ENCODE data around the gene TMEM271.

The TMEM271 gene

GRCh38 chr4:577499-578450 is 1.7 kb upstream of the TMEM271 start:
- Histone ChIP-seq H3K36me3 (ENCODE audit: control insufficient read depth in 2 of 2, insufficient read depth in 2 of 2, low read length in 2 of 2) (no peaks in the 10 kb centered on the region), H3K27ac (ENCODE audit: low read length) (no peak overlapping the region)

GRCh38 chr4:576991-577498 is 950 bp upstream of the TMEM271 start:
- peaks cover 4% of the 10 kb centered on the region for H3K4me1 ChIP-seq (ENCODE audit: control insufficient read depth, insufficient read depth, low read length)
- H3K4me3 ChIP-seq (ENCODE audit: low read length in 2 of 2): no peak overlapping the region
- no peaks in the 10 kb centered on the region for H3K36me3 ChIP-seq (ENCODE audit: control insufficient read depth in 2 of 2, insufficient read depth in 2 of 2, low read length in 2 of 2)
- no peak overlapping the region for H3K27ac ChIP-seq (ENCODE audit: low read length)
- H3K27me3 ChIP-seq (ENCODE audit: control insufficient read depth in 1 of 2, insufficient read depth in 2 of 2, low read length in 2 of 2): peaks cover 49 to 64% of the 10 kb centered on the region in 2 donors
- no peaks in the 10 kb centered on the region for H3K9me3 ChIP-seq (ENCODE audit: control insufficient read depth in 2 of 2, low read length in 2 of 2)
- H3K9ac ChIP-seq (ENCODE audit: low read length in 2 of 2): no peak overlapping the region

More at GRCh38 chr4:577499-578450, 1.7 kb upstream of the TMEM271 start:
- H3K9me3 ChIP-seq (ENCODE audit: control insufficient read depth in 2 of 2, low read length in 2 of 2): no peaks in the 10 kb centered on the region
- no peak overlapping the region for H3K9ac ChIP-seq (ENCODE audit: low read length in 2 of 2)
- H3K4me1 ChIP-seq (ENCODE audit: control insufficient read depth, insufficient read depth, low read length): peaks cover 4% of the 10 kb centered on the region
- H3K4me3 ChIP-seq (ENCODE audit: low read length in 2 of 2): no peak overlapping the region
- peaks cover 41 to 57% of the 10 kb centered on the region in 2 donors for H3K27me3 ChIP-seq (ENCODE audit: control insufficient read depth in 1 of 2, insufficient read depth in 2 of 2, low read length in 2 of 2)

GRCh38 chr4:575281-576141 is 584 bp downstream of the TMEM271 start:
- H3K9me3 ChIP-seq (ENCODE audit: control insufficient read depth in 2 of 2, low read length in 2 of 2): no peaks in the 10 kb centered on the region
- no peak overlapping the region for H3K4me3 ChIP-seq (ENCODE audit: low read length in 2 of 2)
- no peak overlapping the region for H3K27ac ChIP-seq (ENCODE audit: low read length)
- peaks cover 51 to 73% of the 10 kb centered on the region in 2 donors for H3K27me3 ChIP-seq (ENCODE audit: control insufficient read depth in 1 of 2, insufficient read depth in 2 of 2, low read length in 2 of 2)
- no peak overlapping the region for H3K9ac ChIP-seq (ENCODE audit: low read length in 2 of 2)
- peaks cover 4% of the 10 kb centered on the region for H3K4me1 ChIP-seq (ENCODE audit: control insufficient read depth, insufficient read depth, low read length)
- H3K36me3 ChIP-seq (ENCODE audit: control insufficient read depth in 2 of 2, insufficient read depth in 2 of 2, low read length in 2 of 2): no peaks in the 10 kb centered on the region

GRCh38 chr4:574346-575161 is 1.5 kb downstream of the TMEM271 start:
- H3K4me1 ChIP-seq (ENCODE audit: control insufficient read depth, insufficient read depth, low read length): peaks cover 4% of the 10 kb centered on the region
- no peaks in the 10 kb centered on the region for H3K36me3 ChIP-seq (ENCODE audit: control insufficient read depth in 2 of 2, insufficient read depth in 2 of 2, low read length in 2 of 2)
- no peak overlapping the region for H3K4me3 ChIP-seq (ENCODE audit: low read length in 2 of 2)
- no peak overlapping the region for H3K27ac ChIP-seq (ENCODE audit: low read length)
- H3K9me3 ChIP-seq (ENCODE audit: control insufficient read depth in 2 of 2, low read length in 2 of 2): no peaks in the 10 kb centered on the region
- H3K9ac ChIP-seq (ENCODE audit: low read length in 2 of 2): no peak overlapping the region
- H3K27me3 ChIP-seq (ENCODE audit: control insufficient read depth in 1 of 2, insufficient read depth in 2 of 2, low read length in 2 of 2): peaks cover 55 to 77% of the 10 kb centered on the region in 2 donors

- no peaks in the 10 kb centered on the region for H3K36me3 ChIP-seq (ENCODE audit: control insufficient read depth in 2 of 2, insufficient read depth in 2 of 2, low read length in 2 of 2)
- H3K9ac ChIP-seq (ENCODE audit: low read length in 2 of 2): no peak overlapping the region
- peaks cover 50 to 66% of the 10 kb centered on the region in 2 donors for H3K27me3 ChIP-seq (ENCODE audit: control insufficient read depth in 1 of 2, insufficient read depth in 2 of 2, low read length in 2 of 2)
- H3K9me3 ChIP-seq (ENCODE audit: control insufficient read depth in 2 of 2, low read length in 2 of 2): no peaks in the 10 kb centered on the region
- H3K4me3 ChIP-seq (ENCODE audit: low read length in 2 of 2): no peak overlapping the region
- H3K27ac ChIP-seq (ENCODE audit: low read length): no peak overlapping the region
- peaks cover 4% of the 10 kb centered on the region for H3K4me1 ChIP-seq (ENCODE audit: control insufficient read depth, insufficient read depth, low read length)
These were observed 2.8 kb downstream of the TMEM271 start for GRCh38 chr4:573122-573892.

GRCh38 chr4:572594-572993 is 3.5 kb downstream of the TMEM271 start:
- no peak overlapping the region for H3K27ac ChIP-seq (ENCODE audit: low read length)

GRCh38 chr4:571838-572572 is 4.1 kb downstream of the TMEM271 start:
- Histone ChIP-seq H3K4me1 (ENCODE audit: control insufficient read depth, insufficient read depth, low read length) (peaks cover 4% of the 10 kb centered on the region), H3K9me3 (ENCODE audit: control insufficient read depth in 2 of 2, low read length in 2 of 2) (no peaks in the 10 kb centered on the region), H3K27me3 (ENCODE audit: control insufficient read depth in 1 of 2, insufficient read depth in 2 of 2, low read length in 2 of 2) (peaks cover 48 to 64% of the 10 kb centered on the region in 2 donors), H3K27ac (ENCODE audit: low read length) (no peak overlapping the region), H3K4me3 (ENCODE audit: low read length in 2 of 2) (no peak overlapping the region), H3K9ac (ENCODE audit: low read length in 2 of 2) (no peak overlapping the region), H3K36me3 (ENCODE audit: control insufficient read depth in 2 of 2, insufficient read depth in 2 of 2, low read length in 2 of 2) (no peaks in the 10 kb centered on the region)

More at GRCh38 chr4:572594-572993, 3.5 kb downstream of the TMEM271 start:
- H3K36me3 ChIP-seq (ENCODE audit: control insufficient read depth in 2 of 2, insufficient read depth in 2 of 2, low read length in 2 of 2): no peaks in the 10 kb centered on the region
- no peak overlapping the region for H3K9ac ChIP-seq (ENCODE audit: low read length in 2 of 2)
- peaks cover 4% of the 10 kb centered on the region for H3K4me1 ChIP-seq (ENCODE audit: control insufficient read depth, insufficient read depth, low read length)
- peaks cover 48 to 66% of the 10 kb centered on the region in 2 donors for H3K27me3 ChIP-seq (ENCODE audit: control insufficient read depth in 1 of 2, insufficient read depth in 2 of 2, low read length in 2 of 2)
- H3K4me3 ChIP-seq (ENCODE audit: low read length in 2 of 2): no peak overlapping the region
- no peaks in the 10 kb centered on the region for H3K9me3 ChIP-seq (ENCODE audit: control insufficient read depth in 2 of 2, low read length in 2 of 2)

GRCh38 chr4:570754-571153 is 5.3 kb downstream of the TMEM271 start:
- Histone ChIP-seq H3K4me1 (ENCODE audit: control insufficient read depth, insufficient read depth, low read length) (peaks cover 4% of the 10 kb centered on the region), H3K4me3 (ENCODE audit: low read length in 2 of 2) (no peak overlapping the region), H3K9ac (ENCODE audit: low read length in 2 of 2) (no peak overlapping the region), H3K9me3 (ENCODE audit: control insufficient read depth in 2 of 2, low read length in 2 of 2) (no peaks in the 10 kb centered on the region), H3K27me3 (ENCODE audit: control insufficient read depth in 1 of 2, insufficient read depth in 2 of 2, low read length in 2 of 2) (peaks cover 49 to 61% of the 10 kb centered on the region in 2 donors), H3K27ac (ENCODE audit: low read length) (no peak overlapping the region), H3K36me3 (ENCODE audit: control insufficient read depth in 2 of 2, insufficient read depth in 2 of 2, low read length in 2 of 2) (no peaks in the 10 kb centered on the region)

- peaks cover 49 to 61% of the 10 kb centered on the region in 2 donors for H3K27me3 ChIP-seq (ENCODE audit: control insufficient read depth in 1 of 2, insufficient read depth in 2 of 2, low read length in 2 of 2)
- peaks cover 4% of the 10 kb centered on the region for H3K4me1 ChIP-seq (ENCODE audit: control insufficient read depth, insufficient read depth, low read length)
- H3K27ac ChIP-seq (ENCODE audit: low read length): no peak overlapping the region
- H3K9me3 ChIP-seq (ENCODE audit: control insufficient read depth in 2 of 2, low read length in 2 of 2): no peaks in the 10 kb centered on the region
- no peaks in the 10 kb centered on the region for H3K36me3 ChIP-seq (ENCODE audit: control insufficient read depth in 2 of 2, insufficient read depth in 2 of 2, low read length in 2 of 2)
- no peak overlapping the region for H3K4me3 ChIP-seq (ENCODE audit: low read length in 2 of 2)
- H3K9ac ChIP-seq (ENCODE audit: low read length in 2 of 2): no peak overlapping the region
These were observed 6.0 kb downstream of the TMEM271 start for GRCh38 chr4:569958-570667.

All from stomach smooth muscle (tissue), 2 donors.